Stimulated activated naive CD4-positive, alpha-beta T cell treated with Interleukin-2 at 50 U/mL for 16 hours (primary cell): ENCODE results near the gene NACAD.
"Not testable (repeated sequence)": the region's sequence is repeated elsewhere in the genome, so short reads cannot be mapped to it uniquely, and the experiment has no call there.

Experiments used
- DNase-seq: peaks from one replicate; lab custom pipeline; 2025; lab: John Stamatoyannopoulos, UW

Gene NACAD

GRCh38 chr7:45053941-45054340, 34.8 kb downstream of the NACAD start:
- no peak for DNase-seq

- no peak for DNase-seq
These were observed 35.4 kb downstream of the NACAD start for GRCh38 chr7:45053401-45053800.

- DNase-seq, result no peak
These were observed 36.8 kb downstream of the NACAD start for GRCh38 chr7:45052011-45052410.

GRCh38 chr7:45050198-45050597, 38.6 kb downstream of the NACAD start:
- DNase-seq, result no peak

- DNase-seq, result no peak
These were observed 40.0 kb downstream of the NACAD start for GRCh38 chr7:45048748-45049147.

- DNase-seq, result no peak
These were observed 44.4 kb downstream of the NACAD start for GRCh38 chr7:45044338-45044737.

GRCh38 chr7:45039106-45039505, 49.7 kb downstream of the NACAD start:
- no peak for DNase-seq

- DNase-seq, result no peak
These were observed 50.9 kb downstream of the NACAD start for GRCh38 chr7:45037876-45038275.

- DNase-seq, result no peak
These were observed 52.0 kb downstream of the NACAD start for GRCh38 chr7:45036796-45037195.

GRCh38 chr7:45036317-45036716, 52.5 kb downstream of the NACAD start:
- DNase-seq, result no peak

GRCh38 chr7:45035893-45036292, 52.9 kb downstream of the NACAD start:
- DNase-seq, result no peak

- no peak for DNase-seq
These were observed 53.4 kb downstream of the NACAD start for GRCh38 chr7:45035371-45035770.

GRCh38 chr7:45034710-45035109, 54.1 kb downstream of the NACAD start:
- DNase-seq, result not testable (repeated sequence)

GRCh38 chr7:45033931-45034290, 54.9 kb downstream of the NACAD start:
- DNase-seq, result no peak

- DNase-seq, result no peak
These were observed 55.4 kb downstream of the NACAD start for GRCh38 chr7:45033261-45033930.

GRCh38 chr7:45032421-45032820, 56.3 kb downstream of the NACAD start:
- DNase-seq, result no peak

GRCh38 chr7:45031829-45032228, 56.9 kb downstream of the NACAD start:
- DNase-seq, result no peak
